ENCODE results near the gene ALLC.
"Not testable (repeated sequence)": the region's sequence is repeated elsewhere in the genome, so short reads cannot be mapped to it uniquely, and the experiment has no call there.

ALLC gene

GRCh38 chr2:3616435-3617197, 41.4 kb upstream of the ALLC start:
- no CpG with 5 or more reads among the region's 25 CpGs for WGBS (ENCODE audit: insufficient coverage, insufficient read length)
- H3K4me1 ChIP-seq (ENCODE audit: control insufficient read depth, insufficient read depth, low read length); H3K4me3 ChIP-seq (ENCODE audit: low read length); H3K27ac ChIP-seq (ENCODE audit: low read length); H3K27me3 ChIP-seq (ENCODE audit: control insufficient read depth, insufficient read depth, low read length); DNase-seq (ENCODE audit: low read depth, low spot score); H3K9me3 ChIP-seq (ENCODE audit: control insufficient read depth, insufficient read depth, low read length); H3K36me3 ChIP-seq (ENCODE audit: control insufficient read depth, insufficient read depth, low read length): not testable (repeated sequence)

GRCh38 chr2:3617198-3617890, 40.7 kb upstream of the ALLC start:
- no peak overlapping the region for H3K4me3 ChIP-seq (ENCODE audit: low read length)
- DNase-seq (ENCODE audit: low read depth, low spot score): no peak
- no peaks in the 10 kb centered on the region for H3K9me3 ChIP-seq (ENCODE audit: control insufficient read depth, insufficient read depth, low read length)
- WGBS (ENCODE audit: insufficient coverage, insufficient read length): no CpG with 5 or more reads among the region's 21 CpGs
- H3K36me3 ChIP-seq (ENCODE audit: control insufficient read depth, insufficient read depth, low read length): no peaks in the 10 kb centered on the region
- no peaks in the 10 kb centered on the region for H3K4me1 ChIP-seq (ENCODE audit: control insufficient read depth, insufficient read depth, low read length)
- no peaks in the 10 kb centered on the region for H3K27me3 ChIP-seq (ENCODE audit: control insufficient read depth, insufficient read depth, low read length)
- H3K27ac ChIP-seq (ENCODE audit: low read length): no peak overlapping the region

GRCh38 chr2:3618367-3618766, 39.6 kb upstream of the ALLC start:
- no peaks in the 10 kb centered on the region for H3K36me3 ChIP-seq (ENCODE audit: control insufficient read depth, insufficient read depth, low read length)
- H3K27me3 ChIP-seq (ENCODE audit: control insufficient read depth, insufficient read depth, low read length): no peaks in the 10 kb centered on the region
- H3K27ac ChIP-seq (ENCODE audit: low read length): no peak overlapping the region
- no peak for DNase-seq (ENCODE audit: low read depth, low spot score)
- H3K4me1 ChIP-seq (ENCODE audit: control insufficient read depth, insufficient read depth, low read length): no peaks in the 10 kb centered on the region
- no peak overlapping the region for H3K4me3 ChIP-seq (ENCODE audit: low read length)
- no peaks in the 10 kb centered on the region for H3K9me3 ChIP-seq (ENCODE audit: control insufficient read depth, insufficient read depth, low read length)

GRCh38 chr2:3619033-3619432, 39.0 kb upstream of the ALLC start:
- no peak for DNase-seq (ENCODE audit: low read depth, low spot score)
- no CpG with 5 or more reads among the region's 2 CpGs for WGBS (ENCODE audit: insufficient coverage, insufficient read length)

GRCh38 chr2:3619661-3620060, 38.3 kb upstream of the ALLC start:
- not testable (repeated sequence) for H3K9me3 ChIP-seq (ENCODE audit: control insufficient read depth, insufficient read depth, low read length); H3K27ac ChIP-seq (ENCODE audit: low read length); H3K4me1 ChIP-seq (ENCODE audit: control insufficient read depth, insufficient read depth, low read length); H3K4me3 ChIP-seq (ENCODE audit: low read length); H3K36me3 ChIP-seq (ENCODE audit: control insufficient read depth, insufficient read depth, low read length); H3K27me3 ChIP-seq (ENCODE audit: control insufficient read depth, insufficient read depth, low read length); DNase-seq (ENCODE audit: low read depth, low spot score)
- WGBS (ENCODE audit: insufficient coverage, insufficient read length): no CpG with 5 or more reads among the region's 9 CpGs

More at GRCh38 chr2:3619033-3619432, 39.0 kb upstream of the ALLC start:
- Histone ChIP-seq H3K4me3 (ENCODE audit: low read length) (no peak overlapping the region), H3K36me3 (ENCODE audit: control insufficient read depth, insufficient read depth, low read length) (no peaks in the 10 kb centered on the region), H3K27me3 (ENCODE audit: control insufficient read depth, insufficient read depth, low read length) (no peaks in the 10 kb centered on the region), H3K9me3 (ENCODE audit: control insufficient read depth, insufficient read depth, low read length) (no peaks in the 10 kb centered on the region), H3K27ac (ENCODE audit: low read length) (no peak overlapping the region), H3K4me1 (ENCODE audit: control insufficient read depth, insufficient read depth, low read length) (no peaks in the 10 kb centered on the region)

GRCh38 chr2:3620834-3621233, 37.2 kb upstream of the ALLC start:
- no peaks in the 10 kb centered on the region for H3K9me3 ChIP-seq (ENCODE audit: control insufficient read depth, insufficient read depth, low read length)
- no peak overlapping the region for H3K4me3 ChIP-seq (ENCODE audit: low read length)
- no peak for DNase-seq (ENCODE audit: low read depth, low spot score)
- H3K36me3 ChIP-seq (ENCODE audit: control insufficient read depth, insufficient read depth, low read length): no peaks in the 10 kb centered on the region
- H3K27me3 ChIP-seq (ENCODE audit: control insufficient read depth, insufficient read depth, low read length): no peaks in the 10 kb centered on the region
- H3K27ac ChIP-seq (ENCODE audit: low read length): no peak overlapping the region
- H3K4me1 ChIP-seq (ENCODE audit: control insufficient read depth, insufficient read depth, low read length): no peaks in the 10 kb centered on the region
- WGBS (ENCODE audit: insufficient coverage, insufficient read length): no CpG with 5 or more reads among the region's 5 CpGs

GRCh38 chr2:3622967-3623366, 35.0 kb upstream of the ALLC start:
- no peak overlapping the region for H3K27ac ChIP-seq (ENCODE audit: low read length)

GRCh38 chr2:3624059-3624794, 33.8 kb upstream of the ALLC start:
- no peaks in the 10 kb centered on the region for H3K9me3 ChIP-seq (ENCODE audit: control insufficient read depth, insufficient read depth, low read length)
- H3K4me1 ChIP-seq (ENCODE audit: control insufficient read depth, insufficient read depth, low read length): no peaks in the 10 kb centered on the region
- no peak overlapping the region for H3K27ac ChIP-seq (ENCODE audit: low read length)
- H3K36me3 ChIP-seq (ENCODE audit: control insufficient read depth, insufficient read depth, low read length): no peaks in the 10 kb centered on the region
- H3K27me3 ChIP-seq (ENCODE audit: control insufficient read depth, insufficient read depth, low read length): no peaks in the 10 kb centered on the region
- no peak overlapping the region for H3K4me3 ChIP-seq (ENCODE audit: low read length)
- no CpG with 5 or more reads among the region's 4 CpGs for WGBS (ENCODE audit: insufficient coverage, insufficient read length)
- no peak for DNase-seq (ENCODE audit: low read depth, low spot score)

More at GRCh38 chr2:3622967-3623366, 35.0 kb upstream of the ALLC start:
- Histone ChIP-seq H3K9me3 (ENCODE audit: control insufficient read depth, insufficient read depth, low read length) (no peaks in the 10 kb centered on the region), H3K27me3 (ENCODE audit: control insufficient read depth, insufficient read depth, low read length) (no peaks in the 10 kb centered on the region), H3K36me3 (ENCODE audit: control insufficient read depth, insufficient read depth, low read length) (no peaks in the 10 kb centered on the region), H3K4me1 (ENCODE audit: control insufficient read depth, insufficient read depth, low read length) (no peaks in the 10 kb centered on the region), H3K4me3 (ENCODE audit: low read length) (no peak overlapping the region)
- no CpG with 5 or more reads among the region's 1 CpG for WGBS (ENCODE audit: insufficient coverage, insufficient read length)
- no peak for DNase-seq (ENCODE audit: low read depth, low spot score)

- no peak for DNase-seq (ENCODE audit: low read depth, low spot score)
- H3K4me3 ChIP-seq (ENCODE audit: low read length): no peak overlapping the region
- H3K36me3 ChIP-seq (ENCODE audit: control insufficient read depth, insufficient read depth, low read length): no peaks in the 10 kb centered on the region
- WGBS (ENCODE audit: insufficient coverage, insufficient read length): no CpG with 5 or more reads among the region's 8 CpGs
- H3K9me3 ChIP-seq (ENCODE audit: control insufficient read depth, insufficient read depth, low read length): no peaks in the 10 kb centered on the region
- H3K4me1 ChIP-seq (ENCODE audit: control insufficient read depth, insufficient read depth, low read length): no peaks in the 10 kb centered on the region
- H3K27ac ChIP-seq (ENCODE audit: low read length): no peak overlapping the region
- no peaks in the 10 kb centered on the region for H3K27me3 ChIP-seq (ENCODE audit: control insufficient read depth, insufficient read depth, low read length)
Observed at GRCh38 chr2:3625186-3625585, 32.8 kb upstream of the ALLC start.

GRCh38 chr2:3626118-3626811, 31.7 kb upstream of the ALLC start:
- H3K4me1 ChIP-seq (ENCODE audit: control insufficient read depth, insufficient read depth, low read length): no peaks in the 10 kb centered on the region
- no peak overlapping the region for H3K27ac ChIP-seq (ENCODE audit: low read length)
- H3K27me3 ChIP-seq (ENCODE audit: control insufficient read depth, insufficient read depth, low read length): no peaks in the 10 kb centered on the region
- no peak for DNase-seq (ENCODE audit: low read depth, low spot score)
- H3K4me3 ChIP-seq (ENCODE audit: low read length): no peak overlapping the region
- no peaks in the 10 kb centered on the region for H3K36me3 ChIP-seq (ENCODE audit: control insufficient read depth, insufficient read depth, low read length)
- no CpG with 5 or more reads among the region's 12 CpGs for WGBS (ENCODE audit: insufficient coverage, insufficient read length)
- no peaks in the 10 kb centered on the region for H3K9me3 ChIP-seq (ENCODE audit: control insufficient read depth, insufficient read depth, low read length)
